ENCODE results near the gene ADAMTSL3. TPM values are rescaled to one million over a fixed set of nuclear protein-coding genes. Genes with fewer than 3 reads are reported as not detected.

The ADAMTSL3 gene
- total and polyA plus RNA-seq, 2 of the 4 experiments (the other 2 are of a cell fraction), result under 0.01 to 0.02 TPM

GRCh38 chr15:83665480-83665879, 11.6 kb downstream of the ADAMTSL3 start:
- in situ Hi-C loops (cut with MboI; ENCODE audit: low sequenced_read_pairs), result no loop called here
- H3K23ac ChIP-seq (ENCODE audit: low read depth, low read length), result no peak overlapping the region
- no peak overlapping the region for H3K4me2 ChIP-seq (ENCODE audit: low read depth, low read length)
- no peak overlapping the region for H2BK15ac ChIP-seq (ENCODE audit: low read depth, low read length)
- H2AK9ac ChIP-seq (replicated peaks; ENCODE audit: low read depth, low read length, poor library complexity), result no peak overlapping the region
- dilution Hi-C loops (cut with HindIII; ENCODE audit: low sequenced_read_pairs, unreplicated experiment), result no loop called here
- H3K4me1 ChIP-seq (ENCODE audit: control insufficient read depth, insufficient read depth, low read length), result no peaks in the 10 kb centered on the region
- no peaks in the 10 kb centered on the region for H4K20me1 ChIP-seq (ENCODE audit: insufficient read depth, low read length)
- intact Hi-C loops (cut with micrococcal nuclease), result no loop called here
- no TSS peak for BruUV-seq (replicated peaks)
- no peak overlapping the region for H2AFZ ChIP-seq (replicated peaks; ENCODE audit: low read length, poor library complexity)
- no CpG with 5 or more reads among the region's 3 CpGs for WGBS, 2 experiments (ENCODE audit: extremely low coverage in 2 of 2, insufficient read length in 1 of 2)
- no peak overlapping the region for H4K8ac ChIP-seq (ENCODE audit: low read depth in 2 of 2, low read length in 2 of 2)
- no peaks in the 10 kb centered on the region for H3K36me3 ChIP-seq (ENCODE audit: control insufficient read depth, insufficient read depth, low read length)
- H2AK5ac ChIP-seq (ENCODE audit: low read depth, low read length), result no peak overlapping the region
- no peak overlapping the region for H3K27ac ChIP-seq (ENCODE audit: insufficient read depth, low read length)
- ChIA-PET POLR2A (ENCODE audit: unreplicated experiment) (no interaction called here), CTCF (no interaction called here)
- H3K9ac ChIP-seq (ENCODE audit: low read depth, low read length), result no peak overlapping the region
- DNase-seq (no peak), ATAC-seq (ENCODE audit: low read depth) (no peak)
- H3K14ac ChIP-seq (replicated peaks; ENCODE audit: low read depth, low read length), result no peak overlapping the region
- H3K27me3 ChIP-seq (ENCODE audit: control insufficient read depth, insufficient read depth, low read length), result no peaks in the 10 kb centered on the region
- H4K5ac ChIP-seq (ENCODE audit: low read depth, low read length), result no peak overlapping the region
- peaks cover 3% of the 10 kb centered on the region; the same call in 1 of the 2 replicates for H3K9me3 ChIP-seq (ENCODE audit: control insufficient read depth, insufficient read depth, low read length)
- no peak overlapping the region for H4K91ac ChIP-seq (ENCODE audit: insufficient read depth, low read depth, low read length)
- H3K4ac ChIP-seq (ENCODE audit: low read depth, low read length), result no peak overlapping the region
- H3K79me1 ChIP-seq (ENCODE audit: low read depth in 1 of 2, low read length in 2 of 2), result no peaks in the 10 kb centered on the region
- H3K9me1 ChIP-seq (ENCODE audit: insufficient read depth, low read length), result no peaks in the 10 kb centered on the region
- H2BK5ac ChIP-seq (ENCODE audit: low read depth, low read length, poor library complexity, severe bottlenecking), result no peak overlapping the region
- H3K18ac ChIP-seq (ENCODE audit: low read depth, low read length), result no peak overlapping the region
- H3K4me3 ChIP-seq (ENCODE audit: insufficient read depth, low read depth, low read length), result no peak overlapping the region
- TF ChIP-seq USF2 (IDR thresholded peaks at IDR 0.05; ENCODE audit: low read depth, low read length), result no peak
- TF ChIP-seq MXI1 (IDR thresholded peaks at IDR 0.05; ENCODE audit: borderline replicate concordance, low read depth, low read length), result no peak
- no peak for TF ChIP-seq BHLHE40 (IDR thresholded peaks at IDR 0.05; ENCODE audit: low read depth, low read length)
- TF ChIP-seq RAD21 (IDR thresholded peaks at IDR 0.05; ENCODE audit: low read length), result no peak
- no peak for TF ChIP-seq NFE2L2 (IDR thresholded peaks at IDR 0.05; ENCODE audit: low read depth, low read length)
- TF ChIP-seq POLR2A (IDR thresholded peaks at IDR 0.05; ENCODE audit: low read depth, low read length), result no peak
- H2BK120ac ChIP-seq (ENCODE audit: low read depth, low read length), result no peak overlapping the region
- no peak overlapping the region for H2BK20ac ChIP-seq (ENCODE audit: low read depth, low read length)
- H3K56ac ChIP-seq (ENCODE audit: extremely low read depth, insufficient read depth, low read length), result no peak overlapping the region
